ENCODE measurements around the gene ZNF280A. TPM values are rescaled to one million over a fixed set of nuclear protein-coding genes. Genes with fewer than 3 reads are reported as not detected.
"Not testable (repeated sequence)": the region's sequence is repeated elsewhere in the genome, so short reads cannot be mapped to it uniquely, and the experiment has no call there.

Gene ZNF280A
- total RNA-seq, 1 experiment from 2014 or later, result not detected

DNA sequence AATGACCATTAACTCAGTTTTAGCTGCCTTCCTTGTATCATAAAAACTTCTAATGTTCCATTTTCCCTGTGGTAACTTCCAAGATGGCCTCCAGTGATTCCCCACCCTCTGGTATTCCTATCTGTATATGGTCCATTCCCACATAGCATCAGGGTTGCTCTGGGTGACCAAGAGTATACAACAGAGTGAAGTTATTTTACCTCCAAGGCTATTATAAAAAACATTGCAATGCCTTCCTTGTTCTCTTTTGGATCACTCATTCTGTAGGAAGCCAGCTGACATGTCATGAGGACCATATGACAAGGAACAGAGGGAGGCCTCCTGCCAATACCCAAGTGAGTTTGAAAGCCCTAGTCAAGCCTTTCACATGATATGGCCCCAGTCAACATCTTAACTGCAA is 41.6 kb downstream of the ZNF280A start:
- H3F3A ChIP-seq (ENCODE audit: low read length, unreplicated experiment), result no peaks in the 10 kb centered on the region
- ChIA-PET CTCF (no interaction called here), POLR2A (ENCODE audit: unreplicated experiment) (no interaction called here)
- BruUV-seq (replicated peaks), result no TSS peak
- intact Hi-C loops (cut with micrococcal nuclease), result no loop called here
- TF ChIP-seq EZH2 (IDR thresholded peaks at IDR 0.05; ENCODE audit: low read length, unreplicated experiment) (no peak), EZH2phosphoT487 (IDR thresholded peaks at IDR 0.05; ENCODE audit: borderline replicate concordance, low read length) (no peak)
- TF ChIP-seq, protein P1, sequence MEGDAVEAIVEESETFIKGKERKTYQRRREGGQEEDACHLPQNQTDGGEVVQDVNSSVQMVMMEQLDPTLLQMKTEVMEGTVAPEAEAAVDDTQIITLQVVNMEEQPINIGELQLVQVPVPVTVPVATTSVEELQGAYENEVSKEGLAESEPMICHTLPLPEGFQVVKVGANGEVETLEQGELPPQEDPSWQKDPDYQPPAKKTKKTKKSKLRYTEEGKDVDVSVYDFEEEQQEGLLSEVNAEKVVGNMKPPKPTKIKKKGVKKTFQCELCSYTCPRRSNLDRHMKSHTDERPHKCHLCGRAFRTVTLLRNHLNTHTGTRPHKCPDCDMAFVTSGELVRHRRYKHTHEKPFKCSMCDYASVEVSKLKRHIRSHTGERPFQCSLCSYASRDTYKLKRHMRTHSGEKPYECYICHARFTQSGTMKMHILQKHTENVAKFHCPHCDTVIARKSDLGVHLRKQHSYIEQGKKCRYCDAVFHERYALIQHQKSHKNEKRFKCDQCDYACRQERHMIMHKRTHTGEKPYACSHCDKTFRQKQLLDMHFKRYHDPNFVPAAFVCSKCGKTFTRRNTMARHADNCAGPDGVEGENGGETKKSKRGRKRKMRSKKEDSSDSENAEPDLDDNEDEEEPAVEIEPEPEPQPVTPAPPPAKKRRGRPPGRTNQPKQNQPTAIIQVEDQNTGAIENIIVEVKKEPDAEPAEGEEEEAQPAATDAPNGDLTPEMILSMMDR (conservative IDR thresholded peaks at IDR 0.05; ENCODE audit: low read depth, low read length), result no peak
- no peaks in the 10 kb centered on the region for H3K9me3 ChIP-seq (ENCODE audit: low read length)
- ATAC-seq (no peak), DNase-seq (no peak)
- no peaks in the 10 kb centered on the region for H3K36me3 ChIP-seq (ENCODE audit: low read depth, low read length)
- H3K4me3 ChIP-seq (ENCODE audit: low read length), result no peak overlapping the region
- H3K79me2 ChIP-seq (ENCODE audit: low read length), result no peaks in the 10 kb centered on the region
- no peak overlapping the region for H3K9ac ChIP-seq (ENCODE audit: low read length)
- H3K27ac ChIP-seq (ENCODE audit: low read length), result no peak overlapping the region
- no peaks in the 10 kb centered on the region for H4K20me1 ChIP-seq (ENCODE audit: low read length)
- no peaks in the 10 kb centered on the region for H3K27me3 ChIP-seq (ENCODE audit: low read length)
- H2AFZ ChIP-seq (ENCODE audit: low read length), result no peak overlapping the region
- no peak overlapping the region for H3K4me2 ChIP-seq (ENCODE audit: low read length)
- H3K4me1 ChIP-seq (ENCODE audit: insufficient read depth, low read length), result no peaks in the 10 kb centered on the region
- H3K9me2 ChIP-seq (replicated peaks; ENCODE audit: low read length), result no peaks in the 10 kb centered on the region

DNA sequence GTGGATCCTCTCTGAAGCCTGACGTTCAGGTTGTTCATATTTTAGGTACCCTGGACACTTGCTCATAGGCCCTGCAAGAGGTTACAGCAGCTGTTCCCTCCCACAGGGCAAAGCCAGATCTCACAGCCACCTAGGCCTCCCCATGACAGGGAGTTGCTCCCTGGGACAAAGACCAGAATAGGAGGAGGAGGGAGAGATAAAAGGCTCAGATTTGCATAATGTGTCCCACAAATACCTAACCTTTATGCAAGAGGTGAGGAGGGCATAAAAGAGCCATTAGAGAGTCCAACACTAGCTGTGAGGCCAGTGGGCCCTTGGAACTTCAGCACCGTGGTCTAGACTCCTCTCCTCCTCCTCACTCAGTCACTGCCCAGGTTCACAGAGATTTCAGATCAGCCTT is 45.3 kb downstream of the ZNF280A start:
- Histone ChIP-seq H3K79me2 (ENCODE audit: low read length) (no peaks in the 10 kb centered on the region), H3K27ac (ENCODE audit: low read length) (no peak overlapping the region), H3K36me3 (ENCODE audit: low read depth, low read length) (no peaks in the 10 kb centered on the region), H2AFZ (ENCODE audit: low read length) (no peak overlapping the region), H3K9me2 (replicated peaks; ENCODE audit: low read length) (no peaks in the 10 kb centered on the region), H4K20me1 (ENCODE audit: low read length) (no peaks in the 10 kb centered on the region), H3K4me2 (ENCODE audit: low read length) (no peak overlapping the region), H3K4me3 (ENCODE audit: low read length) (no peak overlapping the region), H3K27me3 (ENCODE audit: low read length) (no peaks in the 10 kb centered on the region), H3K4me1 (ENCODE audit: insufficient read depth, low read length) (no peaks in the 10 kb centered on the region), H3K9ac (ENCODE audit: low read length) (no peak overlapping the region), H3K9me3 (ENCODE audit: low read length) (no peaks in the 10 kb centered on the region), H3F3A (ENCODE audit: low read length, unreplicated experiment) (no peaks in the 10 kb centered on the region)
- CTCF ChIA-PET, result interaction anchor here (0.6 to 0.7 kb wide), 3 partner anchors 67 to 279 kb away, joined by 3 to 5 read pairs (median 4); no protein-coding TSS in a partner anchor
- POLR2A ChIA-PET (ENCODE audit: unreplicated experiment), result no interaction called here
- DNase-seq (no peak), ATAC-seq (no peak)
- no TSS peak for BruUV-seq (replicated peaks)
- TF ChIP-seq EZH2 (IDR thresholded peaks at IDR 0.05; ENCODE audit: low read length, unreplicated experiment) (no peak), EZH2phosphoT487 (IDR thresholded peaks at IDR 0.05; ENCODE audit: borderline replicate concordance, low read length) (no peak)
- TF ChIP-seq, protein P1 (conservative IDR thresholded peaks at IDR 0.05; ENCODE audit: low read depth, low read length), result no peak
- intact Hi-C loops (cut with micrococcal nuclease), result no loop called here

DNA sequence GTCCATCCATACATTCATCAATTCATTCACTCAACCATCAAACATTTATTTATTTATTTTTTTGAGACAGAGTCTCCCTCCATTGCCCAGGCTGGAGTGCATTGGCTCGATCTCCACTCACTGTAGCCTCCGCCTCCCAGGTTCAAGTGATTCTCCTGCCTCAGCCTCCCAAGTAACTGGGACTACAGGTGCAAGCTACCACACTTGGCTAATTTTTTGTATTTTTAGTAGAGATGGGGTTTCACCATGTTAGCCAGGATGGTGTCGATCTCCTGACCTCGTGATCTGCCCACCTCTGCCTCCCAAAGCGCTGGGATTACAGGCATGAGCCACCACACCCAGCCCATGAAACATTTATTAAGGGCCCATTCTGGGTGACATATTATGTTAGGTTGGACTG is 49.0 kb downstream of the ZNF280A start:
- DNase-seq; H3K4me3 ChIP-seq (ENCODE audit: low read length); H3K79me2 ChIP-seq (ENCODE audit: low read length); ATAC-seq; CTCF ChIA-PET; H3K36me3 ChIP-seq (ENCODE audit: low read depth, low read length); H3K27ac ChIP-seq (ENCODE audit: low read length); H4K20me1 ChIP-seq (ENCODE audit: low read length); H3K4me2 ChIP-seq (ENCODE audit: low read length); BruUV-seq (replicated peaks); H3K9ac ChIP-seq (ENCODE audit: low read length); H2AFZ ChIP-seq (ENCODE audit: low read length); H3K9me2 ChIP-seq (replicated peaks; ENCODE audit: low read length); H3K4me1 ChIP-seq (ENCODE audit: insufficient read depth, low read length); intact Hi-C loops (cut with micrococcal nuclease); H3F3A ChIP-seq (ENCODE audit: low read length, unreplicated experiment); POLR2A ChIA-PET (ENCODE audit: unreplicated experiment); H3K9me3 ChIP-seq (ENCODE audit: low read length); H3K27me3 ChIP-seq (ENCODE audit: low read length): not testable (repeated sequence)

Data from PC-3 (cell line).